Measurements from ENCODE around the gene FHOD1.

Gene FHOD1

DNA sequence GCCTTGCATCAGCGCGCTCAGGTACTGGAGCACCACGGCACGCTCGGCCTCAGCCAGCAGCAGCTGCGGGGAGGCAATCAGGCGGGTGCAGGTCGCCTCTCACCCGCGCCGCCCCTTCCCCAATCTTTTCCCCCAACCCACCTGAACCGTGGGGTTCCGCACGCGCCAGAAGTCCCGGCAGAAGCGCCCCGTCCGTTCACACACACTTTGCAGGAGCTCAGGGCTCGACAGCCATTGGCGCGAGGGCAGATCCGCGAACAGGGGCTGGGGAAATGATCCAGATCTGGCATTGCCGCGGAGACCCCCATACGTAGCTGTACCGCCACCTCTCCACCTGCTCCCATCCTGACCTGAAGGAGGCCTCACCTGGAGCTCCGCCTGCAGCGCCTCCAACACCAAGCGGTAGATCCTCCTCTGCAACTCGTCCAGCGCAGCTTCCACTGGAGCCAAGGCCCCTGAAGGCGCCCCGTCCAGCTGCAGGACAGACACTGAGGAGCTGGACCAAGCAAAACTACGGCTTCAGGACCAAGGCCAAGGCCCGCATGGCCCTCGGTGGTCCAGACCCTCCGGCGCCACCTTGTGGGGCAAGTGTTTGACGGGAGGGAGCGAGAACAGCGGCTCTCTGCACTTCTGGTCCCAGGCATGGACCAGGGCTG, 62.2 kb downstream of the FHOD1 start:
- no peaks in the 10 kb centered on the region for H3K36me3 ChIP-seq (ENCODE audit: control insufficient read depth, insufficient read depth, low read length)
- peaks cover 28% of the 10 kb centered on the region; the same call in 1 of the 2 replicates for H3K4me1 ChIP-seq (ENCODE audit: control insufficient read depth, insufficient read depth, low read length)
- H3K9me3 ChIP-seq (ENCODE audit: control insufficient read depth, insufficient read depth, low read depth, low read length): no peaks in the 10 kb centered on the region
- peak overlapping the region; percentile 84 for H3K4me3 ChIP-seq (ENCODE audit: low read depth, low read length)
- no peak overlapping the region for H3K9ac ChIP-seq (ENCODE audit: low read length)
- H3K27me3 ChIP-seq (ENCODE audit: control insufficient read depth, insufficient read depth, low read length): peaks cover 28% of the 10 kb centered on the region
- no peak overlapping the region for H3K27ac ChIP-seq (ENCODE audit: low read depth, low read length)

- Histone ChIP-seq H3K27me3 (ENCODE audit: control insufficient read depth, insufficient read depth, low read length) (peaks cover 28% of the 10 kb centered on the region), H3K9ac (ENCODE audit: low read length) (peak overlapping the region; percentile 30), H3K4me1 (ENCODE audit: control insufficient read depth, insufficient read depth, low read length) (peaks cover 28% of the 10 kb centered on the region; the same call in 1 of the 2 replicates), H3K9me3 (ENCODE audit: control insufficient read depth, insufficient read depth, low read depth, low read length) (no peaks in the 10 kb centered on the region), H3K27ac (ENCODE audit: low read depth, low read length) (no peak overlapping the region), H3K4me3 (ENCODE audit: low read depth, low read length) (peak overlapping the region; percentile 84), H3K36me3 (ENCODE audit: control insufficient read depth, insufficient read depth, low read length) (no peaks in the 10 kb centered on the region)
Observed at GRCh38 chr16:67184453-67184994, 62.8 kb downstream of the FHOD1 start.

DNA sequence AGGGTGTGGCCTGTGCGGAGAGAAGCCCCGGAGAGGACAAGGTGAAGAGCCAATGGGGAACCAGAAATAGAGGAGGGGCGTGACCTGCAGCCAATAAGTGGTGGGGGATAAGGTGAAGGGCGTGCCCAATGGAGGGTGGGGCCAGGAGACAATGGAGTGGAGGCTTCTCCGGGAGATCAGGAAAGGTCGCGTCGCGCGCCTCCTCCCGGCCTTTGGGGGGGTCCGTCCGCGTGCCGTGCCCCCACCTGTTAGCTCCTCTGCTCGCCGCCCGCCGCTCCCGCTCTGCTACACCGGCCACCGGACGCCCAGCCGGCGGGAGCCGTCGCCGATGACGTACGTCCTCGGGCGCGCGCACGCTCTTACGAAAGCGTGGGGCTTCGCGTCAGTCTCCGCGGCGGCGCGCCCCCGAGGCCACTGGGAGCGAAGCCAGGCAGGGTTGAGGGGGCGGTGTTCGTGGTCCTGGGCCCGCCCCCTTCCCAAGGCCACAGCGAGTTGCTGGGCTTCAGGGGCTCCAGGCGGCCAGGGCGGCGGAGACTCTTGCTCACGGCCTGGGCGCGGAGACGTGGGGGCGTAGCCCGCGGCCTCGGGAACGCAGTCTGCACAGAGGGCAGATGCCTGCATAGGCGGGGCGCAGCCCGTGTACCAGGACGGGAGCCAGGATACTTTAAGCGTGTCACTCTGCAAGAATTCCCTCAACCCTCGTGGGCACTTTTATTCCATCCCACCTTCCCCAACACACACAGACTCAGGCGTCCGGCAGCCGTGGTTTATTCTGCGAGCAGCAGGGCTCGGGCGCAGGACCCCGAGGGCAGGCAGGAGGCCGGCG, 63.4 kb downstream of the FHOD1 start, which contains the start of gene MATCAP1:
TSS of gene MATCAP1 (minus strand) at position 337 of the 826 bp plus-strand sequence. CDS start 3,353 bp downstream, outside the sequence.
- peak within 1 kb of the TSS; percentile 84 for H3K4me3 ChIP-seq (ENCODE audit: low read depth, low read length)
- H3K27ac ChIP-seq (ENCODE audit: low read depth, low read length): peak within 1 kb of the TSS; percentile 94
- H3K9me3 ChIP-seq (ENCODE audit: control insufficient read depth, insufficient read depth, low read depth, low read length): no peaks in the 10 kb centered on the region
- H3K4me1 ChIP-seq (ENCODE audit: control insufficient read depth, insufficient read depth, low read length): peaks cover 29% of the 10 kb centered on the region; the same call in 1 of the 2 replicates
- peaks cover 33% of the 10 kb centered on the region for H3K27me3 ChIP-seq (ENCODE audit: control insufficient read depth, insufficient read depth, low read length)
- H3K9ac ChIP-seq (ENCODE audit: low read length): peak within 1 kb of the TSS; percentile 85
- H3K36me3 ChIP-seq (ENCODE audit: control insufficient read depth, insufficient read depth, low read length): no peaks in the 10 kb centered on the region

DNA sequence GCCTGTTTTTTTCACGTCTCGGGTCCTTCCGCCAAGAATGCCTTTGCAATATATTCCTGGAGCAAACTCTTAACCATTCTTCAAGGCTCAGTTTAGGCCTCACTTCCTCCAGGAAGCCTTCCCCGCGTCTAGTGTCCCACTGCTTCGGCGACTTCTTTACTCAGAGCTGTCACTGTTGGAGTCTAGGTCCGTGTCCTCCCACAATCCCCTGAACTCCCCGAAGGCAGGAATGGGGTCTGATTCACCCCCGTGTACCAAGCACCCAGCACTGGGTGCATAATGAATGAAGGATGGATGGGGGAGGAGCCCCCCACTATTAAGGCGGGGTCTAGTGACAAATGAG, 64.0 kb downstream of the FHOD1 start:
- no peaks in the 10 kb centered on the region for H3K36me3 ChIP-seq (ENCODE audit: control insufficient read depth, insufficient read depth, low read length)
- H3K27ac ChIP-seq (ENCODE audit: low read depth, low read length): no peak overlapping the region
- peak overlapping the region; percentile 1 for H3K9ac ChIP-seq (ENCODE audit: low read length)
- no peaks in the 10 kb centered on the region for H3K9me3 ChIP-seq (ENCODE audit: control insufficient read depth, insufficient read depth, low read depth, low read length)
- peaks cover 39% of the 10 kb centered on the region for H3K27me3 ChIP-seq (ENCODE audit: control insufficient read depth, insufficient read depth, low read length)
- peaks cover 33% of the 10 kb centered on the region; the same call in 1 of the 2 replicates for H3K4me1 ChIP-seq (ENCODE audit: control insufficient read depth, insufficient read depth, low read length)
- H3K4me3 ChIP-seq (ENCODE audit: low read depth, low read length): peak overlapping the region; percentile 84

- H3K9ac ChIP-seq (ENCODE audit: low read length): no peak overlapping the region
- H3K4me3 ChIP-seq (ENCODE audit: low read depth, low read length): 0 out of 2 replicates have a peak overlapping the region, but pooled peaks have one; percentile 84
- H3K27ac ChIP-seq (ENCODE audit: low read depth, low read length): no peak overlapping the region
- H3K4me1 ChIP-seq (ENCODE audit: control insufficient read depth, insufficient read depth, low read length): peaks cover 37% of the 10 kb centered on the region
- H3K27me3 ChIP-seq (ENCODE audit: control insufficient read depth, insufficient read depth, low read length): peaks cover 47% of the 10 kb centered on the region
- H3K9me3 ChIP-seq (ENCODE audit: control insufficient read depth, insufficient read depth, low read depth, low read length): no peaks in the 10 kb centered on the region
- no peaks in the 10 kb centered on the region for H3K36me3 ChIP-seq (ENCODE audit: control insufficient read depth, insufficient read depth, low read length)
Observed at GRCh38 chr16:67182288-67182687, 65.0 kb downstream of the FHOD1 start.

DNA sequence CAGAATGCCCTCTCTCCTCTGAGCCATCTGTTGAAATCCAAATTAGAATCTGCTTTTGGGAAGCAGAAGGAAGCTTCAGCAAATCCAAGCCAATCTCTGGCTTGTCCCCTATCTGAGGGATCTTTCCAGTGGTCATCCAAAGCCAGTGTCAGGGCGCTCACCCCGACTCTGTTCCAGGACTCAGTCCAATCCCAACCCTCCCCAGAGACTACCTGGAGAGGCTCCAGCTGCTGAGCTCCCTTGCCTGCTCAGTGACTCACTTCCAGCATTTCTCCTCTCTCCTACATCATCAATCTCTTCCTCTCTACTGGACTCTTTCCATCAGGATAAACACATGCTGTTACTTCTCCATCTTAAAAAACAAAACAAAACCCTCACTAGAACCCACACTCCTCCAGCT, 65.9 kb downstream of the FHOD1 start:
- peaks cover 52% of the 10 kb centered on the region for H3K27me3 ChIP-seq (ENCODE audit: control insufficient read depth, insufficient read depth, low read length)
- H3K9ac ChIP-seq (ENCODE audit: low read length): no peak overlapping the region
- no peaks in the 10 kb centered on the region for H3K36me3 ChIP-seq (ENCODE audit: control insufficient read depth, insufficient read depth, low read length)
- no peak overlapping the region for H3K27ac ChIP-seq (ENCODE audit: low read depth, low read length)
- no peak overlapping the region for H3K4me3 ChIP-seq (ENCODE audit: low read depth, low read length)
- peaks cover 28% of the 10 kb centered on the region for H3K4me1 ChIP-seq (ENCODE audit: control insufficient read depth, insufficient read depth, low read length)
- no peaks in the 10 kb centered on the region for H3K9me3 ChIP-seq (ENCODE audit: control insufficient read depth, insufficient read depth, low read depth, low read length)

DNA sequence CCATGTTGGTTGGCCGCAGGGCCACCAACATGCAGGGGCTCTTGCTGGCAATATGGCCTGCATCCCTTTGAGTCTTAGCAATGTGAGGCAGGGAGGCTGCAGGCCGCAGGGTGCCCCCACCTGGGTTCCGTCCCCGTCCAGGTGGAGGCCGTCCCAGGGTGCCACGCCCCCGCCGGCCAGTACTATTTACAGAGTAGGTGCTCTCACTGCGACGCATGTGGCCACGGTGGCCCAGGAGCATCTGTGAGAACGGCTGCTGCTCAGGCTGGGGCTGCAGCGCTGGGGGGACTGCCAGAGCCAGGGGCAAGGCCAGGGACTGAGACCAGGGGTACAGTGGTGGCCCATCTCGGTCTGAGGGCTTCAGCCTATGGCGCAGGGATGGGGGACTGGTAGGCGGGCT, 67.1 kb downstream of the FHOD1 start:
- no peaks in the 10 kb centered on the region for H3K9me3 ChIP-seq (ENCODE audit: control insufficient read depth, insufficient read depth, low read depth, low read length)
- H3K36me3 ChIP-seq (ENCODE audit: control insufficient read depth, insufficient read depth, low read length): no peaks in the 10 kb centered on the region
- H3K27me3 ChIP-seq (ENCODE audit: control insufficient read depth, insufficient read depth, low read length): peaks cover 53% of the 10 kb centered on the region
- no peak overlapping the region for H3K4me3 ChIP-seq (ENCODE audit: low read depth, low read length)
- no peak overlapping the region for H3K27ac ChIP-seq (ENCODE audit: low read depth, low read length)
- H3K4me1 ChIP-seq (ENCODE audit: control insufficient read depth, insufficient read depth, low read length): peaks cover 23% of the 10 kb centered on the region
- H3K9ac ChIP-seq (ENCODE audit: low read length): no peak overlapping the region

DNA sequence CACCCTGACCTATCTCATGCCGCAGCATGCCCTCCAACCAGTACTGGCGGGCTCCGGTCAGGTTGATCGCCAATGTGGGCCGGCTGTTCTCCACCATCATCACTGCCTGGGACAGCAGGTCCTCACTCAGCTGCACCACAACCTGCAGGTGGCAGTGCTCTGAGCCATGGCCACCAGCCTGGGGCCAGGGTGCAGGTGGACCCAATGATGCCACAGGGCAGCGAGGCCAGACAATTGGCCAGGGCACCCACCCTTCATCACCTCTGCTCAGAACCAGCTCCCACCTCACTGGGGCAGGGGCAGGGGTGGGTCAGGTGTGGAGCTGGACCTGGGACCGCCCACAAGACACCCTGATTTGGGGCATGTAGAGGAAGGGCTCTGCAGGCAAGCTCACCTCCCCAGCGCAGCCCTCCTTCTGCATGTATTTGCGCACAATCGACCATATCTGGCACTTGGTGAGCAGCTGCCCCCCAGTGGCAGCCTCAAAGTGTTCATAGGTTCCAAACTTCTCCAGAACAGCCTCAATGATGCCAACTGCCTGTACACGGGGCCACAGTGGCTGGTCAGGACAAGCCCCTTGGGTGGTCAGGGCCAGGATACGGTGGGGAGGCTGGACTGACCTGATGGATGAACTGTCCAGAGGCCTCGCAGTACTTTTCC, 67.7 kb downstream of the FHOD1 start:
- no peaks in the 10 kb centered on the region for H3K9me3 ChIP-seq (ENCODE audit: control insufficient read depth, insufficient read depth, low read depth, low read length)
- no peak overlapping the region for H3K4me3 ChIP-seq (ENCODE audit: low read depth, low read length)
- H3K27me3 ChIP-seq (ENCODE audit: control insufficient read depth, insufficient read depth, low read length): peaks cover 53% of the 10 kb centered on the region
- no peak overlapping the region for H3K9ac ChIP-seq (ENCODE audit: low read length)
- H3K36me3 ChIP-seq (ENCODE audit: control insufficient read depth, insufficient read depth, low read length): no peaks in the 10 kb centered on the region
- peaks cover 18% of the 10 kb centered on the region for H3K4me1 ChIP-seq (ENCODE audit: control insufficient read depth, insufficient read depth, low read length)
- no peak overlapping the region for H3K27ac ChIP-seq (ENCODE audit: low read depth, low read length)

Measured in HUES6 (cell line).